GM18907 (cell line): Measurements from ENCODE around the gene APOC4.
"Not testable (repeated sequence)": the region's sequence is repeated elsewhere in the genome, so short reads cannot be mapped to it uniquely, and the experiment has no call there.

Experiments used
- ATAC-seq: cut with Tn5 transposase; IDR thresholded peaks from one replicate; pipeline ENCODE4 v1.9.1; 2021; ENCODE audit warnings: mild to moderate bottlenecking, moderate library complexity; ENCODE audit not compliant: unreplicated experiment

Gene APOC4

DNA sequence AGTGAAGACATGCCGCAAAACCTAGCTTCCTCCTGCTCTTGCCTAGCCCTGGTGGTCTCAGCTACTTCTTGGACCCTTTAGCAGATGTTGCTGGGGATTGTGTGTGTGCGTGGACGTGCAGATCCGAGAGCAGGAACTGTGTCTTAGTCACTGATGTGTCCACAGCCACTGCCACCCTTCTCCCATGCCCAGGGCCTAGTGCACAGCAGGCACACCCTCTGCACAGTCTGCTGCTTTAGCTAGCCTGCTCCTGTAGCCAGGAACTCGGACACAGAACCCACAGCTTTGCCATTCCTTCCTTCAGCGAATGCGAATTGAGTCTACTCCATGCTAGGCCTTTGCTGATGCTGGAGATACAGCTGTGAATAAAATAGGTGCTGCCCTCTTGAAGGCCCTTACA is 15.5 kb downstream of the APOC4 start:
- ATAC-seq = no peak

DNA sequence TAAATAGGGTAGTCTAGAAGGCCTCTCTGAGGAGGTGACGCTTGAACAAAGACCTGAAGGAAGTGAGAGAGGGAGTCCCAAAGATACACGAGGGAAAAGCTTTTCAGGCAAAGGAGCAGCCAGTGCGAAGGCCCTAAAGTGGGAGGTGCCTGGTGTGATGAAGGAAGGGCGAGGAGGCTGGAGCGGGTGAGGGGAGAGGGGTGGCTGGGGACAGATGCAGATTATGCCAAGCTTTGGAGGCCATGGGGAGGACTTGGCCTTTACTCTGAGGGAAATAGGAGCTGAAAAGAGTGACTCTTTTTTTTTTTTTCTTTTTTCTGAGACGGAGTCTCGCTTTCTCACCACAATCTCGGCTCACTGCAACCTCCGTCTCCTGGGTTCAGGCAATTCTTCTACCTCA is 16.1 kb downstream of the APOC4 start:
- no peak for ATAC-seq

DNA sequence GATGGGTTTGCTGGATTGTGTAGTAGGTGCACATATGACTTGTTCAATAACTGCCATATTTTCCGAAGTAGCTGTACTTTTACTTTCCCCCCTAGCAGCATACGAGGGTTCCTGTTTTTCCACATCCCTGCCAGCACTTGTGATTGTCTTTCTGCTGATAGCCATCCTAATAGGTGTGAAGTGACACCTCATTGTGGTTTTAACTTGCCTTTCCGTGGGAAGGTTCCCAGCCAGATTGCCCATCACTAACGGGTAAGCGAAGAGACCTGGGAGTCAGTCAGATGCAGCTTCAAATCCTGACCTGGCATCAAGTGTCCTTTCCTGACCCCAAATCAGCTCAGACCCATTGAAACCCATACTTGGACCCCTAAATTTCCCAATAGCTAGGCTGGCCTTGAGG is 17.7 kb downstream of the APOC4 start:
- no peak for ATAC-seq

DNA sequence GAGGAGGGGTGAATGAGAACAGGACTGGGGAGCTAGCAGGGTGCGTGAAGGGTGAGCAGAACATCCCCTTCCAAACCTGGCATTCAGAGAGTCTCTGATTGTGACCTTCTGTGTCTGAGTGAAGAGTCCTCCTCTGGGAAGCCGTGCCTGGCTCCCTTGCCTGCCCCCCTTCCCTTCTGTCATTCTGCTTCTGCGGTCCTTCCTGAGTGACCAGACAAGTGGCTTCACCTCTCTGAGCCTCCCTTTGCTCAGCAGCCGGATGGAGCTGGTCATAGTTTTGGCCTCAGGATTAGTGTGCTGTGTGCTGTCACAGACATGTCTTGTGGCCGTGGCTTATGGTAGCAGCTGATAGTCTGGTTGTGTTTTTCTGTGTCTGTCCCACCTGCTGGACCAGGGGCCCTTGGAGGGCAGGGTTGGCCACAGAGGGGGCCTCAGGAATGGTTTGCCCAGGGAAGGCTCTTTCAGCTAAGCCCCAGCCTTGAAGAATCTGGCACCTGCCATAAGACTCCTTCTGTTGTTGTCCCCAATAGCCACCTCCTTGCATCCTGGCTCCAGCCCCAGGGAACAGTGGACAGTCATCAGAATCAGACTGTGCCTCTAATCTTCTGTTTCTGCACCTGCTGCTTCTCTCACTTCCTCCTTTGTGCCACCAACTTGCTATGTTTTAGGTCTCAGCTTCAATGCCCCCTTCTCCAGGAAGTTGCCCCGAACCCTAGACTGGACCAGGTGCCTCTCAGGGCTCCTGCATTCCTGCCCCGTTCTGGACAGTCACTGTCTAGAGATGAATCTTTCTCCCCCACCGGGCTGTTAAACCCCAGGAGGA is 19.1 kb downstream of the APOC4 start:
- ATAC-seq = no peak

DNA sequence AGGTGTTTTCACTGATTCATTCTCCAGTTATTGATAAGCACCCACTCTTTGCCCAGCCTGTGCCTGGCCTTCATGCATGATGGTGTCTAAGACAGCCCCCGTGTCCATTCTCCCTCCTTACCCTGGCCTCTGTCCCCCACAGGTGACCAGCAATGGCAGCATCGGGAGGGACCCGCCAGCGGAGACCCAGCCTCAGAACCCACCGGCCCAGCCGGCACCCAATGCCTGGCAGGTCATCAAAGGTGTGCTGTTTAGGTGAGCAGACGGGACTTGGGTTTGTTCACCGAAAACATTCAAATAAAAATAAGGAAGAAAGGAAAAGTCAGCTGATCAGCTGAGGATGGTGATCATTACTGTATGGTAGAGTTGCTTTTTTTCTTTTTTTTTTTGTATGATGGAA is 19.8 kb downstream of the APOC4 start:
- ATAC-seq = no peak

DNA sequence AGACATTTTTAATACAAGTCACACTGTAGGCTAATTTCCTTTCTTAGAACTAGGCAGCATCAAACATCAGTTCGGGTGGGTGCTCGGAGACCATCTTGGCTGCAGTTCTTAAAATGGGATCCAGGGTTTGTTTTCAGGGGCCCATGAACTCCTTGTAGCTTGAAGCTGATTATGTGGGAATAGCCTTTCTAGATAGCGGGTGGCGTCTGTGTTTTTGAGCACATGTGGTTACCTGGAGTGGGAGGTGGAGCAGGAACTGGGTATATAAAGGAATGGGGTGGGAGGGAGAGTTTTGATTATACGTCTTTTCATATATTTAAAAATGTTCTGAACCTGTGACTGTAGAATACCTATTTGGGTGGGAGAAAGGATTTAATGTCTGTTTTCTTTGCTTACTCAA is 26.1 kb downstream of the APOC4 start:
- ATAC-seq = no peak

DNA sequence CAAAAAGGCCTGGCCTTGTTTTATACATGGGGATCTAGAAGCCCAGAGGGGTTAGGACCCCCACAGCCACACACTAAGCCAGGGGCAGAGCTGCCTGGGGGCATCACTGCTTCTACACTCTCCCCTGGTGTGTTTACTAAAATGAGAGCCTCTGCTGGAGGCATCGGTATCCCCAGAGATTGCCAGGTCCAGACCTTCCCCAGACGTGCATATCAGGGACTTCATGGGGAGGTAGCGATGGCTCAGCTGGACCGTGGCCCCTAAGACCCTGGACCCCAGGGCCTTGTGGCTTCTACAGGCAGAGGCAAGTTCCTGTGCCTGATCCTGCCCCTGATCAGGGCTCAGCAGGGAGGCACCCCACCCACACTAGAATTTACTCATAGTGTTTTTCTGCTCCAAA is 26.6 kb downstream of the APOC4 start:
- no peak for ATAC-seq

DNA sequence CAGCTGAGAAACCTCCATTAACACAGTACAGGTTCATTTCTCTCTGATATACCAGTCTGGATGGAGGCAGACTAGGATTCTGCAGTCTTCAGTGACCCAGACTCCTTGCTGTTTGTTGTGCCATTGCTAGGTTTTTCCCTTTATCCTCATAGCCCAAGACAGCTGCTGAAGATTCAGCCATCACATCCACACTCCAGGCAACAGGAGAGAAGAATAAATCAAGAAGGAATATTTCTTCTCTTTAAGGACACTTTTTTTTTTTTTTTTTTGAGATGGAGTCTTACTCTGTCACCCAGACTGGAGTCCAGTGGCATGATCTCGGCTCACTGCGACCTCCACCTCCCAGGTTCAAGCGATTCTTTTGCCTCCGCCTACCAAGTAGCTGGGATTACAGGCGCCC is 27.4 kb downstream of the APOC4 start:
- ATAC-seq = no peak

DNA sequence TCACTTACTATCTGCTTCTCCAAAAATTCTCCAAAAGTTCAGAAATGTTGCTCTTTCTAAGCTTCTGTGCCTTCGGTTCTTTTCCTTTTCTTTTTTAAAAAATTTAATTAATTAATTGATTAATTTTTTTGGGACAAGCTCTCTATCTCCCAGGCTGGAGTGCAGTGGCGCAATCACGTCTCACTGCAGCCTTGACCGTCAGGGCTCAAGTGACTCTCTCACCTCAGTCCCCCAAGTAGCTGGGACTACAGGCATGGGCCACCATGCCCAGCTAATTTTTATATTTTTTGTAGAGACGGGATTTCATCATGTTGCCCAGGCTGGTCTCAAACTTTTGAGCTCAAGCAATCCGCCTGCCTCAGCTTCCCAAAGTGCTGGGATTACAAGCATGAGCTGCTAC is 29.4 kb downstream of the APOC4 start:
- not testable (repeated sequence) for ATAC-seq

DNA sequence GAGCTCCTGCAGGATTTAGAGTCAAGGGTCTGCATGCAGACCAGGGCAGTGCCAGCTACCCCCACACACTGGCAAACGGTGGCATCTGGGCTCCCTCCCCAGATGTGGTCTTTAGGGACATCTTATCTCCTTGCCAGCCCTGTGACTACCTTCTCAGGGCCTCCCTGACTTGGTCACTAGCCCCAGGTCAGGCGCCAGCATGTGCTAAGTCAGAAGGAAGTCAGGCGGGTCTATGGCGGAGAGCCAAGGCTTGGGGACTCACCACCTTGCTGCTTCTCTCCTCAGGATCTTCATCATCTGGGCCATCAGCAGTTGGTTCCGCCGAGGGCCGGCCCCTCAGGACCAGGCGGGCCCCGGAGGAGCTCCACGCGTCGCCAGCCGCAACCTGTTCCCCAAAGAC is 30.8 kb downstream of the APOC4 start:
- ATAC-seq = no peak

DNA sequence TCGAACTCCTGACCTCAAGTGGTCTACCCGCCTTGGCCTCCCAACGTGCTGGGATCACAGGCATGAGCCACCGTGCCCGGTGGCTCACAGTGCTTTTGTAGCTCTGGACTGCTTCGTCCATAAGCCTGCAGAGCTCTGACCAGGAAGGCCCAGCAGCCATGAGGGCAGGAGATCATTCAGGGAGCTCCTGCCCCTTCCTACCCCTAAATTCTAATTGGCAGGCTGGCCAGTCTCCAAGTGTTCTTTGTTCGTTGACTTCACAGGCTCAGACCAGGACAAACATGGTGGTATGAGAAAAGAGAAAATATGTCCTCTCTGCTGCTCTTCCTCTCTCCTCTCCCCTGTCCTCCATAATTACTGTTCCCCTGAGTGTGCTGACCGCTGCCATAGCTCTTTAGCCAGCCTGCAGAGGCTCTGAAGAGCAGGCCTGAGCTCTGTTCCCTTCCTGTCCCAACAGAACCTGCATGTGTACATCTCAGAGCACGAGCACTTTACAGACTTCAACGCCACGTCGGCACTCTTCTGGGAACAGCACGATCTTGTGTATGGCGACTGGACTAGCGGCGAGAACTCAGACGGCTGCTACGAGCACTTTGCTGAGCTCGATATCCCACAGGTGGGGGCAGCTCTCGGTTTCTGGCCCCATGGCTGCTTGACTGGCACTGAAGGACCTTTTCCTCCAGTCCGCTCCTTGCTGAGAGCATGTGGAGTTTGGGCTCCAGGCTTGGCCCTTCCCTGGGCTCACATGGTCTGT is 32.1 kb downstream of the APOC4 start:
- no peak for ATAC-seq

DNA sequence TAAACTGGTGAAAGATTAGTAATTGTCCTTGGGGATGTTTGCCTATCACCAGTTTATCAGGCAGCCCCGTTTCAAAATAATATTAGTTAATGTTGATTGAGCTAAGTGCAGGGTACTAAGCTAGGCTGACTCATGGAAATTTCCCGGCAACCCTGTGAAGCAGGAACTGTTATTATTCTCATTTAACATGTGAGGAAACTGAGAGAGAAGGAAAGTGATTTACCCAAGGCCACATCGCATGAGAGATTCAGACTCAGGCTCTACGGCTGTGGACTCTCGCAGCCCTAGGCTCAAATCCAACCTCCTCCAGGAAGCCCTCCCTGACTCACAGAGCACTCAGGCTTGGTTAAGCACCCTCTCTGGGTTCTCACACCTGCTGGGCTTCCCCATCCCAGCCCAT is 32.8 kb downstream of the APOC4 start:
- no peak for ATAC-seq

DNA sequence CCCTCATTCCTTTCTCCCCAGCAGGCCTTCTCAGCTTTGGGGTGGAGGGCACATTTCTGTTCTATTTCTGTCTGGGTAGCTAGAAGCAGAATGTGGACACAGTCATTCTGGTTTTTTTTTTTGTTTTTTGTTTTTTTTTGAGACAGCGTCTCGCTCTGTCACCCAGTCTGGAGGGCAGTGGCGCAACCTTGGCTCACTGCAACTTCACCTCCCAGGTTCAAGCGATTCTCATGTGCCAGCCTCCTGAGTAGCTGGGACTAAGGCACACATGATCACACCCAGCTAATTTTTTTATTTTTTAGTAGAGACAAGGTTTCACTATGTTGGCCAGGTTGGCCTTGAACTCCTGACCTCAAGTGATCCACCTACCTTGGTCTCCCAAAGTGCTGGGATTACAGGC is 33.4 kb downstream of the APOC4 start:
- ATAC-seq = no peak

DNA sequence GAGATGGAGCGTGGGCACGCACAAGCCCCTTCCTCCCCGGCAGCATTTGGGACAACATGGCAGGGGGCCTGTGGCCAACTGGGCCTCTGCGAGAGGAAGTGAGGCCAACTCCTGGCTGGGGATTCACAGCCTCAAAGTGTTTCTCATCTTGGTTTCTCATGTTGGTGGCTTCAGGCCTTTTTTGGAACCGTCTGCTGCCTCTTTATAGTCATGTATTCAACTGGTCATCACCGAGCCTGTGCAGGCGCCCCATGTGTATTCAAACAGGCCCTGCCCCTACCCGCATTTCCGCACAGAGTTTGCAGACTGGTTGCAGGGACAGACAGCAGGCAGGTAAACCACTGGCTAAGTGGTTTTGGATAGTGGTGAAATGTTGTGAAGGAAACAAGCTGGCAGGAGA is 42.0 kb downstream of the APOC4 start:
- ATAC-seq = no peak

DNA sequence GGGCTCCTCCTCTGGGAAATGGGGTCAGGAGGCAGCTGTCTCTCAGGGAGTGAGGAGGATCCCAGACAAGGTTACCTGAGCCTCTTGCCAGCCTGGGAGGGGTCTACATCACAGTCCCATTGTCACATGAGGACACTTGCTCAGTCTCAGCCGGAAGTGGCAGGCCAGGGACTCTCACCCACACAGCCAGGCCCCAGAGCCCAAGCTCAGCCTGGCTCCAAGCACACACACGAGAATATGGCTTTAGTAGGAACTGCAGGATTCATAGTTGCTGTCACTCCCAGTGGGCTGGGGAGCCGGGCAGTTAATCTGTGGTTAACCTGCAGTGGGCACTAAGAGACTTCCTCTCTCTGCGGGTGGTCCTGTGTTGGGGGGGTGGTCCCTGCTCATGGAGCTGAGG is 43.4 kb downstream of the APOC4 start:
- no peak for ATAC-seq

DNA sequence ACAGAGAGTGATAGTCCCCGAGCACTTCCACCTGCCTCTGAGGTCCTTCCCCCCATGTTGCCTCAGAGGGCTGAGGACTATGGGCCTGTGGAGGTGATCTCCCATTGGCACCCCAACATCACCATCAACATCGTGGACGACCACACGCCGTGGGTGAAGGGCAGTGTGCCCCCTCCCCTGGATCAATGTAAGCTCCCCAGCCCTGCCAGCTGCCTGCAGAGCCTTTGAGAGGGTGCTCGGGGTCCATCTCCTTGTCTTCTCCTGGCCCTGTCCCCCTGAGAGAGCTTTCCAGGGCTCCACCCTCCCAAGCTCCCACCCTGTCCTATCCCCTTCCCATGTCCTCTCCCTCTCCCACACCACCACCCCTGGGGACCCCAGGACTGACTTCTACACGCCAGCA is 44.4 kb downstream of the APOC4 start:
- no peak for ATAC-seq

DNA sequence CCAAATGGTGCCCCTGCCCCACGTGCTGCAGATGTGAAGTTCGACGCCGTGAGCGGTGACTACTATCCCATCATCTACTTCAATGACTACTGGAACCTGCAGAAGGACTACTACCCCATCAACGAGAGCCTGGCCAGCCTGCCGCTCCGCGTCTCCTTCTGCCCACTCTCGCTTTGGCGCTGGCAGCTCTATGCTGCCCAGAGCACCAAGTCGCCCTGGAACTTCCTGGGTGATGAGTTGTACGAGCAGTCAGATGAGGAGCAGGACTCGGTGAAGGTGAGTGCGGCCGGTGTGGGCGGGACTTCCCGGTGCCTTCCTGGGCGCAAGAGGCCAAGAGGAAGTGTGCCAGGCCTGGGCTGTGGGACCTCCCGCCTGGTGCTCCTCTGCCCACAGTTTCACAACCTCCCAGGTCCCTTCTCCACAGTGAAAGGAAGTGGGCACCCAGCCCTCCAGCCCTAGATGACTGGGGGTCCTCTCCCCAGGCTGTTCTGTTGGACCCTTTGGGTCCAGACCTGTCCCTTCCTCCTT is 45.2 kb downstream of the APOC4 start:
- ATAC-seq = no peak

DNA sequence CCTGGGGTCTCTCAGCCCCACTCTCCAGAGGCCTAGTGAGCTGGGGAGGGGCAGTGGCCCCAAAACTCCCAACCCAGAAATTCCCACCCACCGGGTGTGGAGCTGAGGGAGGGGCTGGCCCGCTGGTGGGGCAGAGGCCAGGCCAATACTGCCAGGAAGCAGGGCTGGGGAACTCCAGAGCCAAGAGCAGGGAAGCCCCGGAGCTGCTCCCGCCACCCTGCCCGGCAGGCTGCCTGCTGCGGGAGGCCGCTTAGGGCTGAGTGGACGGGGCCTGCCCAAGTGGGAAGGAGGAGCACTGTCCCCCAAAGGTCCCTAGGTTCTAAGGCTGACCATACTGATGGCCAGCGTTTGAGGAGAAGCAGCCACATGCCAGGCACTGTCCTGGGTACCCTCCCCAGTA is 46.2 kb downstream of the APOC4 start:
- ATAC-seq = no peak

DNA sequence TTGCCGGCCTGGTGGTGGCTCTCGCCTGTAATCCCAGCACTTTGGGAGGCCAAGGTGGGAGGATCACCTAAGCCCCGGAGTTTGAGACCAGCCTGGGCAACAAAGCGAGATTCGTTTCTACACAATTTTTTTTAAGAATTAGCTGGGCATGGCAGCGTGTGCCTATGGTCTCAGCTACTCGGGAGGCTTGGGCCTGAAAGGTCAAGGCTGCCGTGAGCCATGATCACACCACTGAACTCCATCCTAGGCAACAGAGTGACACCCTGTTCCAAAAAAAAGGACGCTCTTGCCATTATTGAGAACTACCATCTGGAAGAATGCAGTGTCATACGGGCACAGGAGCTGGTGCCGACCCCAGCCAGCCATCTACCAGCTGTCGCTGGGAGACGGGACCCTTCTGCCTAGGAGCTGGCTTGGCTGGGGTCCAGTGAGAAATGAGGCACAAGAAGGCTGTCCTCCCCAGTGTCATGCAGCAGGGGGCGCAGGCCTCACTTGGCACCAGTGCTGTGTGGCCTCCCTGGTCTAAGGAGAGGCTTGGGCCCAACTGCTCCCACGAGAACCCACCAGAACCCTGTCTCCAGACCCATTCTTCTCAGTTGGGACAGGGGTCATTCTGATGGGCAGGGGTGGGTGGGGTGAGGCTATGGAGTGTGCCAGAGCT is 47.0 kb downstream of the APOC4 start:
- ATAC-seq = no peak

DNA sequence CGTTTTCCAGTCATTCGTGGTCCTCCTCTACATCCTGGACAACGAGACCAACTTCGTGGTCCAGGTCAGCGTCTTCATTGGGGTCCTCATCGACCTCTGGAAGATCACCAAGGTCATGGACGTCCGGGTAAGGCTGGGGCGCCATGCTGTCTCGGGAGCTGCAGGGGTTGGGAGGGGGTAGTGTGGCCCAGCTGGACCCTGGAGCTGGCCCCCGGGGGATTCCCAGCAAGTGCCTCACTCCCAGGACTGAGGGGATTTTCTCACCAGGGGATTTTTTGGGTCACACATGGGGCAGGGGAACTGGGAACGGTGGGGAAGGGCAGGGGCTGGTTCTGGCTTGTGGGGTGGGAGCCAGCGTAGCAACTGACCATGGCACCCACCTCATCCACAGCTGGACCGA is 48.4 kb downstream of the APOC4 start:
- ATAC-seq = no peak

DNA sequence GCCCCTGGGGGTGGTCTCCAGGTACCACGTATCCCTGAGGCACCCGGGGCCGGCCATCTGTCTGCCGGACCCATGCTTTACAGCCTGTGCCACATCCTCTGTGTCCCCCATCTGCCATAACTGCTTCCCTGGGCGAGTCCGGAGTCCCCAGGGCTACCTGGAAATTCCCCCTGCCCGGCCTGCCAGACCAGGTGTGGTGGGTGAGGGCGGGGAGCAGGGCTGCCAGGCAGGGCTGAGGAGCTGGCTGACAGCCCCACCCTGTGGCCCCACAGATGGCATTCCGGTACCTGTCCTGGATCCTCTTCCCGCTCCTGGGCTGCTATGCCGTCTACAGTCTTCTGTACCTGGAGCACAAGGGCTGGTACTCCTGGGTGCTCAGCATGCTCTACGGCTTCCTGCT is 48.9 kb downstream of the APOC4 start:
- no peak for ATAC-seq
